ENCODE data around the gene RABGEF1. TPM values are rescaled to one million over a fixed set of nuclear protein-coding genes. Genes with fewer than 3 reads are reported as not detected.
A peak's percentile ranks its signal among the peaks of the same experiment; 100 is the strongest.
"Not testable (repeated sequence)": the region's sequence is repeated elsewhere in the genome, so short reads cannot be mapped to it uniquely, and the experiment has no call there.

Gene RABGEF1
- total and polyA plus RNA-seq, 2 donors (not counting 3 experiments of a cell fraction or from before 2014, with no cell fraction given): 11.6 to 15.5 TPM

DNA sequence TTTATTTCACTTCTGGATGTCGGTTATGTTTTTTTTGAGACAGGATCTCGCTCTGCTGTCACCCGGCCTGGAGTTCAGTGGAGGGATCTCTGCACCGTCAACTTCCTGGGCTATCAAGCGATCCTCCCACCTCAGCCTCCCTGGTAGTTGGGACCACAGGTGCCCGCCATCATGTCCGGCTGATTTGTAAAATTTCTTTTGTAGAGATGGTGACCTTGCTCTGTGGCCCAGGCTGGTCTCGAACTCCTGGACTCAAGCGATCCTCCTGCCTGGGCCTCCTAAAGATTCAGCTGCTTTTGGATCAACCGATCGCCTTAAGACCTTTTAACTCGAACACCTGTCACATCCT lies 606 bp upstream of the RABGEF1 start:
- peak overlapping the region; percentile 81 to 99 (median 82) for H3K4me3 ChIP-seq (replicated peaks in 1 of 3; ENCODE audit: insufficient read depth in 1 of 3, low read depth in 1 of 3, low read length in 3 of 3)
- peak overlapping the region; percentile 83 for H2AFZ ChIP-seq (ENCODE audit: low read depth, low read length)
- H3K9ac ChIP-seq (replicated peaks; ENCODE audit: extremely low read depth, insufficient read depth, low read length): peak overlapping the region; percentile 87
- peaks cover 5% of the 10 kb centered on the region for H3K4me1 ChIP-seq (ENCODE audit: control insufficient read depth, extremely low read depth, insufficient read depth, low read length)
- peak overlapping the region; percentile 83 for H3K27ac ChIP-seq (ENCODE audit: insufficient read depth, low read depth, low read length)
- TSS peak; percentile 84 for BruUV-seq (replicated peaks)
- H3K79me2 ChIP-seq (ENCODE audit: control insufficient read depth, insufficient read depth, low read length): peaks cover 41% of the 10 kb centered on the region
- intact Hi-C loops (cut with micrococcal nuclease) (loop anchor here (1.0 to 5.0 kb wide), 2 partner anchors 58 to 257 kb away; partner anchors contain the start of genes SBDS and TYW1), dilution Hi-C loops (cut with MboI; ENCODE audit: extremely low pct_ligation_motif_present, low sequenced_read_pairs) (no loop called here)
- H3K27me3 ChIP-seq (ENCODE audit: control insufficient read depth in 2 of 2, insufficient read depth in 2 of 2, low read length in 2 of 2): no peaks in the 10 kb centered on the region
- peak overlapping the region; percentile 91 for H3K4me2 ChIP-seq (ENCODE audit: insufficient read depth, low read length)
- no peaks in the 10 kb centered on the region for H4K20me1 ChIP-seq (replicated peaks; ENCODE audit: control insufficient read depth, extremely low read depth, insufficient read depth, low read length)
- no peaks in the 10 kb centered on the region for H3K9me3 ChIP-seq (replicated peaks; ENCODE audit: control insufficient read depth, insufficient read depth, low read length)
- CTCF ChIA-PET: interaction anchor here (0.6 kb wide), 1 partner anchor 709 kb away, joined by 3 read pairs; no protein-coding TSS in a partner anchor
- no peaks in the 10 kb centered on the region for H3K36me3 ChIP-seq (ENCODE audit: control insufficient read depth in 2 of 2, extremely low read depth in 1 of 2, insufficient read depth in 2 of 2, low read length in 2 of 2)
- DNase-seq (ENCODE audit: low read depth, low spot score) (no peak), FAIRE-seq (peak; percentile 33)
- no peaks in the 10 kb centered on the region for H3K9me1 ChIP-seq (replicated peaks; ENCODE audit: control insufficient read depth, extremely low read depth, insufficient read depth, low read length)
- POLR2A ChIA-PET: no interaction called here
- TF ChIP-seq GATA2 (IDR thresholded peaks at IDR 0.05; ENCODE audit: insufficient read depth, insufficient read length, low read depth, low read length): no peak
- TF ChIP-seq, protein P1, sequence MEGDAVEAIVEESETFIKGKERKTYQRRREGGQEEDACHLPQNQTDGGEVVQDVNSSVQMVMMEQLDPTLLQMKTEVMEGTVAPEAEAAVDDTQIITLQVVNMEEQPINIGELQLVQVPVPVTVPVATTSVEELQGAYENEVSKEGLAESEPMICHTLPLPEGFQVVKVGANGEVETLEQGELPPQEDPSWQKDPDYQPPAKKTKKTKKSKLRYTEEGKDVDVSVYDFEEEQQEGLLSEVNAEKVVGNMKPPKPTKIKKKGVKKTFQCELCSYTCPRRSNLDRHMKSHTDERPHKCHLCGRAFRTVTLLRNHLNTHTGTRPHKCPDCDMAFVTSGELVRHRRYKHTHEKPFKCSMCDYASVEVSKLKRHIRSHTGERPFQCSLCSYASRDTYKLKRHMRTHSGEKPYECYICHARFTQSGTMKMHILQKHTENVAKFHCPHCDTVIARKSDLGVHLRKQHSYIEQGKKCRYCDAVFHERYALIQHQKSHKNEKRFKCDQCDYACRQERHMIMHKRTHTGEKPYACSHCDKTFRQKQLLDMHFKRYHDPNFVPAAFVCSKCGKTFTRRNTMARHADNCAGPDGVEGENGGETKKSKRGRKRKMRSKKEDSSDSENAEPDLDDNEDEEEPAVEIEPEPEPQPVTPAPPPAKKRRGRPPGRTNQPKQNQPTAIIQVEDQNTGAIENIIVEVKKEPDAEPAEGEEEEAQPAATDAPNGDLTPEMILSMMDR (IDR thresholded peaks at IDR 0.05; ENCODE audit: extremely low read depth in 1 of 2, insufficient read depth in 1 of 2, low read depth in 1 of 2, low read length in 2 of 2): no peak
- TF ChIP-seq, protein P2, sequence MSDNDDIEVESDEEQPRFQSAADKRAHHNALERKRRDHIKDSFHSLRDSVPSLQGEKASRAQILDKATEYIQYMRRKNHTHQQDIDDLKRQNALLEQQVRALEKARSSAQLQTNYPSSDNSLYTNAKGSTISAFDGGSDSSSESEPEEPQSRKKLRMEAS (IDR thresholded peaks at IDR 0.05; ENCODE audit: insufficient read depth, insufficient read length): no peak

DNA sequence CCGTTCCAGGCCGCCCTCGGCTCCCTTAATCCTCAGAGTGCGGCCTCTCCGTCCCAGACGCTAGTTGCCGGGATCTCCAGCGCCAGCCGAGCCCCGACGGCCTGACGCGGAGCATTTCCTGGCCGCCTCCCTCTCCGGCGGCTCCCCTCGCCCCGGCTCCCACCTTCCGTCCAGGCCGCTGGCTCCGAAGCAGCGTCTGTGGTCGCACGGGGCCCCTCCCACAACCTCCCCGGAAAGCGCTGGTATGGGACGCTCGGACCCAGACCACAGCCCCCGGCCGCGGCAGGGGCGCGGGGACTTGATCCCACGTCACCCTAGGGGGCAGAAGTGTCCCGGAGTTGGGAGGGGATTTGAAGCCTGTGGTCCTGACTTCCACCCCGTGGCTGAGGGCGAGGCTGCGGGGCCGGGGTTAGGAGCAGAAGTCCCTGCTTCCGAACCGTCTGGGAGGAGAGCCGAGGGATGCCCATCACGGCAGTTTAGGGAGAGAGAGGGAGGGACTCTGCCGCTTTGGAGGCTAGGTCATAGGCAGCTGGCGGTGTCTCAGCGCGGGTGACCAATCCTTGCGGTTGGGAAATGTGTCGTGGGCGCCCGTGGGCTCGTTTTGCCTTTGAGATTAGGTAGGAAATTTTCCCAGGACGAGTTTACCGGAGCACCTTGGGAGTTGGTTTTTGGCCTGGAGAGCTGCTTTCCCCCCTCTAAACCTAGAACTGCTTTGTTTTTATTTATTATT lies 612 bp downstream of the RABGEF1 start:
- H3K9me1 ChIP-seq (replicated peaks; ENCODE audit: control insufficient read depth, extremely low read depth, insufficient read depth, low read length); H3K36me3 ChIP-seq (ENCODE audit: control insufficient read depth in 2 of 2, extremely low read depth in 1 of 2, insufficient read depth in 2 of 2, low read length in 2 of 2); dilution Hi-C loops (cut with MboI; ENCODE audit: extremely low pct_ligation_motif_present, low sequenced_read_pairs); H3K27me3 ChIP-seq (ENCODE audit: control insufficient read depth in 2 of 2, insufficient read depth in 2 of 2, low read length in 2 of 2); H3K9me3 ChIP-seq (replicated peaks; ENCODE audit: control insufficient read depth, insufficient read depth, low read length); H4K20me1 ChIP-seq (replicated peaks; ENCODE audit: control insufficient read depth, extremely low read depth, insufficient read depth, low read length); H3K4me1 ChIP-seq (ENCODE audit: control insufficient read depth, extremely low read depth, insufficient read depth, low read length): not testable (repeated sequence)
- intact Hi-C loops (cut with micrococcal nuclease): loop anchor here (1.0 to 5.0 kb wide), 3 partner anchors 59 to 256 kb away; partner anchors contain the start of genes SBDS and TYW1
- H2AFZ ChIP-seq (ENCODE audit: low read depth, low read length): peak overlapping the region; percentile 81
- H3K9ac ChIP-seq (replicated peaks; ENCODE audit: extremely low read depth, insufficient read depth, low read length): peak overlapping the region; percentile 87
- TSS peak; percentile 45 for BruUV-seq (replicated peaks)
- H3K79me2 ChIP-seq (ENCODE audit: control insufficient read depth, insufficient read depth, low read length): peaks cover 49% of the 10 kb centered on the region
- POLR2A ChIA-PET: interaction anchor here (0.8 kb wide), 1 partner anchor 9 kb away, joined by 4 read pairs; no protein-coding TSS in a partner anchor
- H3K4me3 ChIP-seq (replicated peaks in 1 of 3; ENCODE audit: insufficient read depth in 1 of 3, low read depth in 1 of 3, low read length in 3 of 3): peak overlapping the region; percentile 54 to 99 (median 82)
- DNase-seq (ENCODE audit: low read depth, low spot score) (peak; percentile 57), FAIRE-seq (peak; percentile 63)
- CTCF ChIA-PET: interaction anchor here (0.9 kb wide), 1 partner anchor 65 kb away, joined by 3 read pairs; no protein-coding TSS in a partner anchor
- peak overlapping the region; percentile 83 for H3K27ac ChIP-seq (ENCODE audit: insufficient read depth, low read depth, low read length)
- H3K4me2 ChIP-seq (ENCODE audit: insufficient read depth, low read length): peak overlapping the region; percentile 84

All from endothelial cell of umbilical vein (primary cell).